ENCODE results near the gene RPL36A. TPM values are rescaled to one million over a fixed set of nuclear protein-coding genes. Genes with fewer than 3 reads are reported as not detected.

Gene RPL36A
- total and polyA plus RNA-seq, 9 of the 15 experiments (the other 6 are each of a cell fraction or from before 2014, with no cell fraction given), result 412 to 4,539 (median 3,209) TPM

DNA sequence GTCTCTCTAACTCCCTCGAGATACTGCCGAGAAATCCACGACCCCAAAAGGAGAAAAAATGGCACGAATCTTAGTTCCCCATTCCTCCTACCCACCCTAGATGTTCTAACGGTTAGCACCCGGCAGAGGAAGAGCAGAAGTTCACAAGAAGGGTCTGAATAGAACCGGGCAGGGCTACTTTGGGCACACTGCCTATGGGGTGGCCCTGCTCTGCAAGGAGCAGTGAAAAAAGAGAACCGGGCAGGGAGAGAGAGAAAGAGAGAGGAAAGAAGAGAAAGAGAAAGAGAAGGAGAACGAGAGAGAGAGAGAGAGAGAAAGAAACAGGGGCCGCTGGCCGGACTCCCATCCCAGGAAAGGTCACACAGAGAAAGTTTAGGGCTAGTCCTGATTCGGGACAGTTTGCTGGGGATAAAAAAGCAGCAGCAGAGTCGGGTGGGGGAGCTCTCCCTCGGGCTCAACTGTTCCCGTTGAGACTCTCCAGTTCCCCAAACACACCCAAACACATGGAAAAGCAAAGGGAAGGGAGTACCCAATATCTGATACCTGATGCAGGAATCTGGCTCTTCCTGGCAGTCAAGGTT is 16.4 kb downstream of the RPL36A start (continued):
- peak; percentile 16 for TF ChIP-seq RBBP5 (IDR thresholded peaks at IDR 0.05; ENCODE audit: borderline replicate concordance, insufficient read depth, low read length, poor library complexity, severe bottlenecking)
- TF ChIP-seq, protein P1, sequence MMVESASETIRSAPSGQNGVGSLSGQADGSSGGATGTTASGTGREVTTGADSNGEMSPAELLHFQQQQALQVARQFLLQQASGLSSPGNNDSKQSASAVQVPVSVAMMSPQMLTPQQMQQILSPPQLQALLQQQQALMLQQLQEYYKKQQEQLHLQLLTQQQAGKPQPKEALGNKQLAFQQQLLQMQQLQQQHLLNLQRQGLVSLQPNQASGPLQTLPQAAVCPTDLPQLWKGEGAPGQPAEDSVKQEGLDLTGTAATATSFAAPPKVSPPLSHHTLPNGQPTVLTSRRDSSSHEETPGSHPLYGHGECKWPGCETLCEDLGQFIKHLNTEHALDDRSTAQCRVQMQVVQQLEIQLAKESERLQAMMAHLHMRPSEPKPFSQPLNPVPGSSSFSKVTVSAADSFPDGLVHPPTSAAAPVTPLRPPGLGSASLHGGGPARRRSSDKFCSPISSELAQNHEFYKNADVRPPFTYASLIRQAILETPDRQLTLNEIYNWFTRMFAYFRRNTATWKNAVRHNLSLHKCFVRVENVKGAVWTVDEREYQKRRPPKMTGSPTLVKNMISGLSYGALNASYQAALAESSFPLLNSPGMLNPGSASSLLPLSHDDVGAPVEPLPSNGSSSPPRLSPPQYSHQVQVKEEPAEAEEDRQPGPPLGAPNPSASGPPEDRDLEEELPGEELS (CRISPR knock-in tag; IDR thresholded peaks at IDR 0.05; ENCODE audit: borderline replicate concordance), result no peak
- TF ChIP-seq ZNF175 (CRISPR knock-in tag; IDR thresholded peaks at IDR 0.05; ENCODE audit: low read depth), result no peak
- TF ChIP-seq LARP7 (IDR thresholded peaks at IDR 0.05), result no peak
- TF ChIP-seq ZNF444 (CRISPR knock-in tag; IDR thresholded peaks at IDR 0.05), result no peak
- no peak for TF ChIP-seq LCOR (CRISPR knock-in tag; IDR thresholded peaks at IDR 0.05)
- TF ChIP-seq, protein P2, sequence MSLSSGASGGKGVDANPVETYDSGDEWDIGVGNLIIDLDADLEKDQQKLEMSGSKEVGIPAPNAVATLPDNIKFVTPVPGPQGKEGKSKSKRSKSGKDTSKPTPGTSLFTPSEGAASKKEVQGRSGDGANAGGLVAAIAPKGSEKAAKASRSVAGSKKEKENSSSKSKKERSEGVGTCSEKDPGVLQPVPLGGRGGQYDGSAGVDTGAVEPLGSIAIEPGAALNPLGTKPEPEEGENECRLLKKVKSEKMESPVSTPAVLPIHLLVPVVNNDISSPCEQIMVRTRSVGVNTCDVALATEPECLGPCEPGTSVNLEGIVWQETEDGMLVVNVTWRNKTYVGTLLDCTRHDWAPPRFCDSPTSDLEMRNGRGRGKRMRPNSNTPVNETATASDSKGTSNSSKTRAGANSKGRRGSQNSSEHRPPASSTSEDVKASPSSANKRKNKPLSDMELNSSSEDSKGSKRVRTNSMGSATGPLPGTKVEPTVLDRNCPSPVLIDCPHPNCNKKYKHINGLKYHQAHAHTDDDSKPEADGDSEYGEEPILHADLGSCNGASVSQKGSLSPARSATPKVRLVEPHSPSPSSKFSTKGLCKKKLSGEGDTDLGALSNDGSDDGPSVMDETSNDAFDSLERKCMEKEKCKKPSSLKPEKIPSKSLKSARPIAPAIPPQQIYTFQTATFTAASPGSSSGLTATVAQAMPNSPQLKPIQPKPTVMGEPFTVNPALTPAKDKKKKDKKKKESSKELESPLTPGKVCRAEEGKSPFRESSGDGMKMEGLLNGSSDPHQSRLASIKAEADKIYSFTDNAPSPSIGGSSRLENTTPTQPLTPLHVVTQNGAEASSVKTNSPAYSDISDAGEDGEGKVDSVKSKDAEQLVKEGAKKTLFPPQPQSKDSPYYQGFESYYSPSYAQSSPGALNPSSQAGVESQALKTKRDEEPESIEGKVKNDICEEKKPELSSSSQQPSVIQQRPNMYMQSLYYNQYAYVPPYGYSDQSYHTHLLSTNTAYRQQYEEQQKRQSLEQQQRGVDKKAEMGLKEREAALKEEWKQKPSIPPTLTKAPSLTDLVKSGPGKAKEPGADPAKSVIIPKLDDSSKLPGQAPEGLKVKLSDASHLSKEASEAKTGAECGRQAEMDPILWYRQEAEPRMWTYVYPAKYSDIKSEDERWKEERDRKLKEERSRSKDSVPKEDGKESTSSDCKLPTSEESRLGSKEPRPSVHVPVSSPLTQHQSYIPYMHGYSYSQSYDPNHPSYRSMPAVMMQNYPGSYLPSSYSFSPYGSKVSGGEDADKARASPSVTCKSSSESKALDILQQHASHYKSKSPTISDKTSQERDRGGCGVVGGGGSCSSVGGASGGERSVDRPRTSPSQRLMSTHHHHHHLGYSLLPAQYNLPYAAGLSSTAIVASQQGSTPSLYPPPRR (CRISPR knock-in tag; IDR thresholded peaks at IDR 0.05; ENCODE audit: borderline replicate concordance), result no peak
- TF ChIP-seq NR2C1 (IDR thresholded peaks at IDR 0.05), result no peak
- no peak for TF ChIP-seq NR2C1 (tag; IDR thresholded peaks at IDR 0.05)
- TF ChIP-seq, protein P3, sequence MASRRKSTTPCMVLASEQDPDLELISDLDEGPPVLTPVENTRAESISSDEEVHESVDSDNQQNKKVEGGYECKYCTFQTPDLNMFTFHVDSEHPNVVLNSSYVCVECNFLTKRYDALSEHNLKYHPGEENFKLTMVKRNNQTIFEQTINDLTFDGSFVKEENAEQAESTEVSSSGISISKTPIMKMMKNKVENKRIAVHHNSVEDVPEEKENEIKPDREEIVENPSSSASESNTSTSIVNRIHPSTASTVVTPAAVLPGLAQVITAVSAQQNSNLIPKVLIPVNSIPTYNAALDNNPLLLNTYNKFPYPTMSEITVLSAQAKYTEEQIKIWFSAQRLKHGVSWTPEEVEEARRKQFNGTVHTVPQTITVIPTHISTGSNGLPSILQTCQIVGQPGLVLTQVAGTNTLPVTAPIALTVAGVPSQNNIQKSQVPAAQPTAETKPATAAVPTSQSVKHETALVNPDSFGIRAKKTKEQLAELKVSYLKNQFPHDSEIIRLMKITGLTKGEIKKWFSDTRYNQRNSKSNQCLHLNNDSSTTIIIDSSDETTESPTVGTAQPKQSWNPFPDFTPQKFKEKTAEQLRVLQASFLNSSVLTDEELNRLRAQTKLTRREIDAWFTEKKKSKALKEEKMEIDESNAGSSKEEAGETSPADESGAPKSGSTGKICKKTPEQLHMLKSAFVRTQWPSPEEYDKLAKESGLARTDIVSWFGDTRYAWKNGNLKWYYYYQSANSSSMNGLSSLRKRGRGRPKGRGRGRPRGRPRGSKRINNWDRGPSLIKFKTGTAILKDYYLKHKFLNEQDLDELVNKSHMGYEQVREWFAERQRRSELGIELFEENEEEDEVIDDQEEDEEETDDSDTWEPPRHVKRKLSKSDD (conservative IDR thresholded peaks at IDR 0.05; ENCODE audit: low read length), result no peak
- no peak for TF ChIP-seq ZNF507 (tag; conservative IDR thresholded peaks at IDR 0.05)
- TF ChIP-seq HNRNPUL1 (IDR thresholded peaks at IDR 0.05; ENCODE audit: low read length), result no peak
- no peak for TF ChIP-seq CBFB (CRISPR knock-in tag; IDR thresholded peaks at IDR 0.05)
- TF ChIP-seq TFAP4 (CRISPR knock-in tag; IDR thresholded peaks at IDR 0.05; ENCODE audit: borderline replicate concordance), result no peak
- no peak for TF ChIP-seq IFI16 (CRISPR knock-in tag; IDR thresholded peaks at IDR 0.05)
- TF ChIP-seq HMGN3 (IDR thresholded peaks at IDR 0.05; ENCODE audit: borderline replicate concordance, extremely low read depth, insufficient read length, low read depth, low read length), result no peak
- TF ChIP-seq HES1 (IDR thresholded peaks at IDR 0.05; ENCODE audit: low read depth), result no peak

Data from K562 (cell line).